HCT116 (cell line): ENCODE data around the gene NTMT2. TPM values are rescaled to one million over a fixed set of nuclear protein-coding genes. Genes with fewer than 3 reads are reported as not detected.

ENCODE experiments used
- ATAC-seq: fragments of 200-7000 bp; cut with Tn5 transposase; 2 replicates; pipeline ENCODE4 v1.9.1; 2020; ENCODE audit warnings: mild to moderate bottlenecking, moderate library complexity
- BruUV-seq: library from RNA; stranded (reverse); fragments of 400-500 nt; replicated peaks from 2 replicates; lab custom pipeline; 2021; lab: Mats Ljungman, UMichigan
- CTCF ChIA-PET: fragments of 300-600 bp; sonication (Branson Sonifier 250); formaldehyde crosslinking; loops from one replicate; lab custom pipeline; 2021; ENCODE audit warnings: antibody characterized with exemption; lab: Charles Lee
- POLR2A ChIA-PET: fragments of 300-600, 350-600 bp; sonication (Branson Sonifier 250); formaldehyde crosslinking; loops from one replicate; lab custom pipeline; 2021; ENCODE audit warnings: antibody characterized with exemption; lab: Charles Lee
- RAD21 ChIA-PET, 2 experiments: fragments of 300-600 bp; sonication (Branson Sonifier 250); formaldehyde crosslinking; loops; one replicate each; lab custom pipeline; 2023; ENCODE audit warnings: low total read pairs in 2 of 2; ENCODE audit not compliant: uncharacterized antibody in 2 of 2, unreplicated experiment in 2 of 2, low non-redundant PET in 1 of 2; lab: Charles Lee
- DNase-seq: peaks from one replicate; pipeline ENCODE4 v3.0.0-alpha.2; 2010; ENCODE audit warnings: low read depth, low spot score
- H2AFZ ChIP-seq: fragments of 200-600 bp; shearing (Covaris generic), sonication (generic); 2 replicates; pipeline ENCODE4 v1.6.1; 2017; ENCODE audit warnings: low read depth, mixed run types, mixed read lengths, antibody characterized with exemption, low read length; ENCODE audit not compliant: poor library complexity, severe bottlenecking
- H3K27ac ChIP-seq: 2 replicates; pipeline ENCODE4 v1.5.1; 2012; ENCODE audit warnings: low read depth, low read length
- H3K27me3 ChIP-seq: fragments of 200-600 bp; sonication (generic); 2 replicates; pipeline ENCODE4 v1.6.1; 2016; ENCODE audit warnings: mixed run types, low read length, mixed read lengths; ENCODE audit not compliant: insufficient read depth
- H3K36me3 ChIP-seq, 2 experiments: fragments of 200-500 bp in 1 of 2; fragments of 200-600 bp in 1 of 2; sonication (Bioruptor generic) in 1 of 2; sonication (generic) in 1 of 2; 2 replicates each; pipeline versions ENCODE4 v1.5.1 to v1.6.1; 2014 to 2016; ENCODE audit warnings: low read length in 2 of 2, inconsistent platforms in 1 of 2, mixed read lengths in 1 of 2, mixed run types in 1 of 2; ENCODE audit not compliant: insufficient read depth in 2 of 2, control insufficient read depth in 1 of 2
- H3K4me1 ChIP-seq, 2 experiments: fragments of 200-600 bp in 1 of 2; sonication (generic) in 1 of 2; 2 replicates each; pipeline versions ENCODE4 v1.5.1 to v1.6.1; 2012 to 2017; ENCODE audit warnings: low read length in 2 of 2, inconsistent platforms in 1 of 2, mild to moderate bottlenecking in 1 of 2, mixed read lengths in 1 of 2, mixed run types in 1 of 2, moderate library complexity in 1 of 2; ENCODE audit not compliant: insufficient read depth in 2 of 2, control insufficient read depth in 1 of 2
- H3K4me2 ChIP-seq: fragments of 200-600 bp; sonication (generic); 2 replicates; pipeline ENCODE4 v1.6.1; 2017; ENCODE audit warnings: mixed run types, low read length, mixed read lengths
- H3K4me3 ChIP-seq, 2 experiments: fragments of 200-600 bp in 1 of 2; sonication (generic) in 1 of 2; replicated peaks in 1 of 2; 2 replicates each; pipeline ENCODE4 v1.5.1; 2011 to 2016; ENCODE audit warnings: low read length in 2 of 2, control low read depth in 1 of 2, low read depth in 1 of 2, mild to moderate bottlenecking in 1 of 2, mixed read lengths in 1 of 2, mixed run types in 1 of 2
- H3K79me2 ChIP-seq: fragments of 200-600 bp; sonication (generic); 2 replicates; pipeline ENCODE4 v1.6.1; 2017; ENCODE audit warnings: mild to moderate bottlenecking, mixed run types, low read length, moderate library complexity, mixed read lengths; ENCODE audit not compliant: insufficient read depth
- H3K9ac ChIP-seq: fragments of 200-600 bp; sonication (generic); 2 replicates; pipeline ENCODE4 v1.6.1; 2016; ENCODE audit warnings: low read length, mixed read lengths
- H3K9me2 ChIP-seq: fragments of 200-600 bp; sonication (generic), shearing (Covaris generic); 2 replicates; pipeline ENCODE4 v1.6.1; 2017; ENCODE audit warnings: mixed run types, mild to moderate bottlenecking, moderate library complexity; ENCODE audit not compliant: insufficient read depth
- H3K9me3 ChIP-seq, 2 experiments: fragments of 200-500 bp in 1 of 2; fragments of 200-600 bp in 1 of 2; sonication (Bioruptor generic) in 1 of 2; sonication (generic) in 1 of 2; 2 replicates each; pipeline ENCODE4 v1.6.1; 2014 to 2017; ENCODE audit warnings: low read length in 2 of 2, mixed read lengths in 2 of 2, inconsistent platforms in 1 of 2, low read depth in 1 of 2, mild to moderate bottlenecking in 1 of 2, mixed run types in 1 of 2, moderate library complexity in 1 of 2; ENCODE audit not compliant: control insufficient read depth in 1 of 2, insufficient read depth in 1 of 2
- H4K20me1 ChIP-seq: fragments of 200-600 bp; sonication (generic), shearing (Covaris generic); 2 replicates; pipeline ENCODE4 v1.6.1; 2017; ENCODE audit warnings: mixed run types, mild to moderate bottlenecking, moderate library complexity; ENCODE audit not compliant: insufficient read depth
- ATF3 ChIP-seq: IDR thresholded peaks from 2 replicates; pipeline ENCODE4 v1.6.1; 2012
- CBX3 ChIP-seq: IDR thresholded peaks from 2 replicates; pipeline ENCODE4 v1.6.1; 2012; ENCODE audit warnings: low read depth
- EGR1 ChIP-seq: IDR thresholded peaks from 2 replicates; pipeline ENCODE4 v1.6.1; 2012; ENCODE audit warnings: low read depth
- EZH2 ChIP-seq: fragments of 200-600 bp; sonication (generic); IDR thresholded peaks from 2 replicates; pipeline ENCODE4 v1.6.1; 2017; ENCODE audit warnings: antibody characterized with exemption, mixed run types
- EZH2phosphoT487 ChIP-seq: fragments of 200-600 bp; IDR thresholded peaks from 2 replicates; pipeline ENCODE4 v1.6.1; 2018; ENCODE audit warnings: antibody characterized with exemption, borderline replicate concordance
- FOSL1 ChIP-seq: IDR thresholded peaks from 2 replicates; pipeline ENCODE4 v1.6.1; 2012; ENCODE audit warnings: low read depth
- POLR2AphosphoS5 ChIP-seq: IDR thresholded peaks from 2 replicates; pipeline ENCODE4 v1.6.1; 2011; ENCODE audit warnings: mild to moderate bottlenecking, low read depth, low read length, moderate library complexity
- REST ChIP-seq: IDR thresholded peaks from 2 replicates; pipeline ENCODE4 v1.6.1; 2012; ENCODE audit warnings: low read depth
- SIN3A ChIP-seq: IDR thresholded peaks from 2 replicates; pipeline ENCODE4 v1.6.1; 2012; ENCODE audit warnings: low read depth
- SRF ChIP-seq: IDR thresholded peaks from 2 replicates; pipeline ENCODE4 v1.6.1; 2012; ENCODE audit warnings: low read depth
- TCF7L2 ChIP-seq: IDR thresholded peaks from 2 replicates; pipeline ENCODE4 v1.7.0; 2011; ENCODE audit warnings: borderline replicate concordance, inconsistent platforms; ENCODE audit not compliant: insufficient read depth, insufficient read length; ENCODE audit errors: extremely low read depth
- YY1 ChIP-seq: IDR thresholded peaks from 2 replicates; pipeline ENCODE4 v1.6.1; 2011; ENCODE audit warnings: low read length, low read depth, moderate library complexity, mild to moderate bottlenecking; ENCODE audit not compliant: insufficient replicate concordance; ENCODE audit errors: extremely low read depth
- ZBTB33 ChIP-seq: IDR thresholded peaks from 2 replicates; pipeline ENCODE4 v1.6.1; 2011; ENCODE audit warnings: mild to moderate bottlenecking, low read length, moderate library complexity; ENCODE audit not compliant: insufficient replicate concordance; ENCODE audit errors: extremely low read depth
- ZFX ChIP-seq: fragments of 450-650 bp; IDR thresholded peaks from 2 replicates; pipeline ENCODE4 v1.6.1; 2017
- ZNF274 ChIP-seq: fragments of 200-500 bp; sonication (Bioruptor generic); IDR thresholded peaks from 2 replicates; pipeline ENCODE4 v1.6.1; 2014; ENCODE audit warnings: mild to moderate bottlenecking, low read depth, low read length, inconsistent platforms
- intact Hi-C: fragments of 100-400 bp; cut with micrococcal nuclease; formaldehyde crosslinking; loops from 2 replicates; pipeline ENCODE4 v1.10.0; 2022
- total RNA-seq: library from RNA; stranded (reverse); gene quantifications from one replicate; pipeline ENCODE4 v1.2.1, GENCODE V29; 2021; ENCODE audit not compliant: unreplicated experiment

The NTMT2 gene
- total RNA-seq, 1 experiment from 2014 or later = not detected

DNA sequence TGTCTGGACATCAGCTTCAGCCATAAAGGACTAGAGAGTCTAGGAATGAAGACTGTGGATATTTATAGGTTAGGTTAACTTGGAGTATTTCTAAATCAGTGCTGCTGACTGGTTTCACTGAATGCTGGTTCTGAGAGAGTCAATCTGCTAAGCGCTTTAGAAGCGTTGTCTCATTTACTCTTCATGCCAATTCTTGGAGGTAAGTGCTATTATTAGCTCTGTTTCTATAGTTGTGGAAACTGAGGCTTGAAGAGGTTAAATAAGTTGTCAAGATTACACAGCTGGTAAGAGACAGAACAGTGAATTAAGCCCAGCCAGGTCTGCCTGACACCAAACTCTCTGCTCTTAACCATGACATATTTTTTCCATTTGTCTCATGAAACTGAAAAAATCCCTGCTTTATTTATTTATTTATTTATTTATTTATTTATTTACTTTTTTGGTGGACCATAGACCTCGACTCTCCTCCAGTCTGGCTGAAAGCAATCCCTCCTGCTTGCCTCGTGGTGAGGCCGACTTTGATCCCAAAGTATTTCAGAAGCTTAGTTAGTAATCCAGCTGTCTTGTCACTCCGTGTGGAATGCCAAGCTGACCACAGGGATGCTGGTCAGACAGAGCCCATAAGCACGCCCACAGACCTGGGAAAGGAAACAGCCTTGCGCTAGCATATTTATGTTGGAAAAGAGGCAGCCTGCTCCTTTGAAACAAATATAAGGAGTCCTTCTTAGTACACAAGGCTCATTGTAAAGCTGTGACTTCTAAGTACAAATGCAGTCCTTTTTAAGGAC is 16.9 kb downstream of the NTMT2 start:
- no peak overlapping the region for H2AFZ ChIP-seq
- H3K4me1 ChIP-seq = no peaks in the 10 kb centered on the region
- H3K9ac ChIP-seq = no peak overlapping the region
- ATAC-seq (peak; percentile 34; the same call in 1 of the 2 replicates), DNase-seq (no peak)
- no peaks in the 10 kb centered on the region for H3K36me3 ChIP-seq
- BruUV-seq = no TSS peak
- no peaks in the 10 kb centered on the region for H3K27me3 ChIP-seq
- H3K4me3 ChIP-seq = no peak overlapping the region
- H4K20me1 ChIP-seq = no peaks in the 10 kb centered on the region
- no peaks in the 10 kb centered on the region for H3K9me3 ChIP-seq
- no peak overlapping the region for H3K4me2 ChIP-seq
- TF ChIP-seq SIN3A (no peak), YY1 (no peak), REST (no peak), ZFX (no peak), ATF3 (no peak), EZH2phosphoT487 (no peak), ZBTB33 (no peak), SRF (no peak), EGR1 (no peak), POLR2AphosphoS5 (no peak), FOSL1 (no peak), EZH2 (no peak), CBX3 (no peak), ZNF274 (no peak), TCF7L2 (no peak)
- no peaks in the 10 kb centered on the region for H3K9me2 ChIP-seq
- RAD21 ChIA-PET = no interaction called here
- intact Hi-C loops = no loop called here
- POLR2A ChIA-PET = no interaction called here
- no peak overlapping the region for H3K27ac ChIP-seq
- H3K79me2 ChIP-seq = no peaks in the 10 kb centered on the region
- CTCF ChIA-PET = no interaction called here
